Pancreas (tissue), 10 donors: ENCODE data around the gene HCST. TPM values are rescaled to one million over a fixed set of nuclear protein-coding genes. Genes with fewer than 3 reads are reported as not detected.
A peak's percentile ranks its signal among the peaks of the same experiment; 100 is the strongest.
"Not testable (repeated sequence)": the region's sequence is repeated elsewhere in the genome, so short reads cannot be mapped to it uniquely, and the experiment has no call there.

Source experiments
- ATAC-seq, 4 donors: fragments of 200-7000 bp; cut with Tn5 transposase; one replicate each; pipeline versions ENCODE4 v1.8.0 to v1.9.1; 2020; ENCODE audit warnings: mild to moderate bottlenecking in 4 of 4, moderate library complexity in 4 of 4
- DNase-seq, 6 donors: peaks; one replicate each; pipeline ENCODE4 v3.0.0-alpha.2; 2020
- FAIRE-seq: peaks from 2 replicates; lab custom pipeline; 2012; peaks lifted over from hg19 to GRCh38; lab: Jason Lieb, UNC
- H3K27ac ChIP-seq, 4 donors: fragments of 200-600 bp; sonication (generic); 1 replicate in 3 of 4; 2 replicates in 1 of 4; pipeline versions ENCODE4 v1.5.0 to v1.8.0; 2020
- H3K27me3 ChIP-seq, 4 donors: fragments of 200-600 bp; one replicate each; pipeline ENCODE4 v1.8.0; 2021
- H3K36me3 ChIP-seq, 3 donors: fragments of 200-600 bp; sonication (generic) in 1 of 3; one replicate each; pipeline versions ENCODE4 v1.5.0 to v1.8.0; 2020 to 2021
- H3K4me1 ChIP-seq, 3 donors: fragments of 200-600 bp; one replicate each; pipeline ENCODE4 v1.8.0; 2021
- H3K4me3 ChIP-seq, 4 donors: fragments of 200-600 bp; sonication (generic) in 2 of 4; one replicate each; pipeline versions ENCODE4 v1.5.0 to v1.8.0; 2020 to 2021
- H3K9me3 ChIP-seq, 4 donors: fragments of 200-600 bp; one replicate each; pipeline ENCODE4 v1.8.0; 2021
- CTCF ChIP-seq, 4 donors: fragments of 200-600 bp; sonication (generic) in 3 of 4; IDR thresholded peaks; one replicate each; pipeline versions ENCODE4 v1.5.0 to v1.8.0; 2021; ENCODE audit warnings: antibody characterized with exemption in 4 of 4
- WGBS, 2 donors: extraction: QIAGEN DNeasy Blood & Tissue Kit; methylation state at CpG; one replicate each; pipeline ENCODE4 v1.1.7; 2013; 5-methylcytosine and 5-hydroxymethylcytosine counted together
- intact Hi-C, 3 donors: fragments of 100-400 bp; cut with DNase I; formaldehyde crosslinking; loops; one replicate each; pipeline versions ENCODE4 v1.11.1 to v1.14.2; 2022
- polyA plus RNA-seq, 2 donors: library from polyadenylated mRNA; stranded (reverse); fragments of 200-250 nt; gene quantifications; one replicate each; pipeline ENCODE4 v1.2.3, GENCODE V29; 2013
- total RNA-seq, 6 donors: library from RNA; stranded (reverse); fragmentation: NEBNext Ultra II Directional in 4 of 6; extraction: Animal tissue kit (Norgen Biotek cat#: 25700) in 4 of 6; gene quantifications; one replicate each; pipeline versions ENCODE4 v1.2.1 to v1.2.4, GENCODE V29; 2021 to 2023
- donor health status: healthy with polysubstance abuse.
- donor health status: DM: no; HTN: no; CAD: no; lungs with moderate emphysema.
- donor health status: DM: no; HTN: no; CAD: no.
- donor health status: control.
- donor health status: control.
- donor health status: Bipolar disorder and iron deficiency.
- donor health status: DM: yes; HTN: yes; CAD: no.
- donor health status: DM: no; HTN: no; CAD: no.
- donor health status: DM: no; HTN: no; CAD: no.
- donor health status: DM: yes; HTN: yes; CAD: no.

Gene HCST
- total and polyA plus RNA-seq, 8 donors = 0.46 to 10.2 (median 2.2) TPM

DNA sequence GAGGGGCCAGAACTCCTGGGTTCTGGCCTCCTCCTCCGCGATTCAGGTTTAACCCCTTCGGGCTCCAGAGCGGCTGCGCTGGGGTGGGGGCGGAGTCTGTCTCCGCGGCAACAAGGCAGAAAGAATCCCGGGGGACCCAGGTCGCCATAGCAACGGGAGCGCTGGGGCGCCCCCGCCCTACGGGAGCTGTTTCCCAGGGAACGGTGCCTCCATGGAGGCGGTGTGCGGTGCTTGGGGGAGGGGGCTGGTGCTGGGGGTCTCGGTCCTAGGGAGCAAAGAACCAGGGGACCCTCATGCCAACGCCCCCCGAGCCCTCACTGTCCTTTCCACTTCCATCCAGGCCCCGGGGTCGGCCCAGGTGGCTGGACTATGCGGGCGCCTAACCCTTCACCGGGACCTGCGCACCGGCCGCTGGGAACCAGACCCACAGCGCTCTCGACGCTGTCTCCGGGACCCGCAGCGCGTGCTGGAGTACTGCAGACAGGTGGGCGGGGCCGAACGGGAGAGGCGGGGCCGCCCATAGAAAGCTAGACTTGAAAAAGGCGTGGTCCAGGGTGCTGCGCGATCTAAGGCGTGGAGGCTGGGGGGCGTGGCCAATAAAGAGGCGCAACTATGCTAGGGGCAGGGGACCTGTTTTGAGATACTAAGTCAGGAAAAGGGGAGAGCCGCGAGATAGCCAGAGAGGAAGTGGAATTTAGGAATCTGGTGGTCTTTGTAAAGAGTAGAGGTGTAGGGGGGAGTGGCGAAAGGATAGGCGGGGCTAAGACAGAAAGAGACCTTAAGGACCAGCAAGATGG is 32.8 kb upstream of the HCST start:
- Histone ChIP-seq H3K4me3 (peak overlapping the region in 3 of 4 donors; percentile 46 to 64 (median 52)), H3K27me3 (no peaks in the 10 kb centered on the region), H3K36me3 (no peaks in the 10 kb centered on the region), H3K27ac (peak overlapping the region in 1 of 4 donors; percentile 48), H3K4me1 (peaks cover 0 to 5% (median 0%) of the 10 kb centered on the region in 3 donors), H3K9me3 (no peaks in the 10 kb centered on the region)
- 2% methylated on average over 51 of the region's 51 CpGs for WGBS, 2 donors
- FAIRE-seq = no peak
- ATAC-seq = peak; percentile 73 to 85 (median 76)
- DNase-seq = peak; percentile 78 to 94 (median 86)
- TF ChIP-seq CTCF (IDR thresholded peaks at IDR 0.05) = no peak
- intact Hi-C loops = no loop called here

DNA sequence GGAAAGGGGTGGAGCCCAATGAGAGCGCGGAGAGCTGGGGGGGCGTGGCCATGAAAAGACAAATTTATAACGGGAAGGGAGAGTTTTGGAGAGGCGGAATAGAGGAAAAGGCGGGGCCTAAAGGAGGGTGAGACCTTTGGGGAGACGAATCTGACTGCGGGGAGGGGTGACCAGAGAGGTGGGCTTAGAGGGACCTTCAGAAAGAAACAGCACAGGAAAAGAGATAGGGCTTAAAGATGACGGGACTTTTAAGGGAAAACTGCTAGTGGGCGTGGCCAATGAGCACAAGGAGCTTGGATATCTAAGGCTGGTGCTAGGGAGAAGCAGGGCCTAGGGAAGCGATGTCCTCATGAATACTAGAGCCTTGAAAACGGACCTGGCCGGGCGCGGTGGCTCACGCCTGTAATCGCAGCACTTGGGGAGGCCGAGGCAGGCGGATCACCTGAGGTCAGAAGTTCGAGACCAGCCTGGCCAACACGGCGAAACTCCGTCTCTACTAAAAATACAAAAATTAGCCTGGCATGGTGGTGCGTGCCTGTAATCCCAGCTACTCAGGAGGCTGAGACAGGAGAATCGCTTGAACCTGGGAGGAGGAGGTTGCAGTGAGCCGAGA is 32.1 kb upstream of the HCST start:
- H3K27ac ChIP-seq, ATAC-seq, H3K9me3 ChIP-seq, H3K36me3 ChIP-seq, H3K4me1 ChIP-seq, intact Hi-C loops, H3K27me3 ChIP-seq, FAIRE-seq: not testable (repeated sequence)
- 61 to 65% methylated on average over 26 of the region's 26 CpGs for WGBS, 2 donors
- H3K4me3 ChIP-seq = peak overlapping the region in 1 of 4 donors; percentile 64
- DNase-seq = peak in 3 of 6 donors; percentile 22 to 55 (median 50)

DNA sequence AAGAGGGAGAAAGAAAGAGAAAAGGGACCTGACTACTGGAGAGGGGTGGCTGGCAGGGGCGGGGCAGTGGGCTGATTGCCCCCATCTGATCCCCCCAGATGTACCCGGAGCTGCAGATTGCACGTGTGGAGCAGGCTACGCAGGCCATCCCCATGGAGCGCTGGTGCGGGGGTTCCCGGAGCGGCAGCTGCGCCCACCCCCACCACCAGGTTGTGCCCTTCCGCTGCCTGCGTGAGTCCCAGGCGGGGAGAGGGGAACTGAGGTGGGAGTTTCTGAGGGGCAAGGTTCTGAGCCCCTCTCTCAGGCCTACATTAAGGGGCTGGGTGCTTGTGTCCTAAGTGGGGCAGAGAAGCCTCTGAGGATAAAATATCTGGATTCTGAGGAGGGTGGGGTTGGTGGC is 31.5 kb upstream of the HCST start:
- Histone ChIP-seq H3K4me1 (peaks cover 0 to 5% (median 0%) of the 10 kb centered on the region in 3 donors), H3K4me3 (no peak overlapping the region), H3K27ac (no peak overlapping the region), H3K27me3 (no peaks in the 10 kb centered on the region), H3K36me3 (no peaks in the 10 kb centered on the region), H3K9me3 (no peaks in the 10 kb centered on the region)
- no peak for DNase-seq
- 86% methylated on average over 12 of the region's 12 CpGs for WGBS, 2 donors
- no peak for ATAC-seq
- FAIRE-seq = no peak
- no peak for TF ChIP-seq CTCF (IDR thresholded peaks at IDR 0.05)
- intact Hi-C loops = no loop called here

- WGBS, 2 donors = 85 to 95% methylated on average over 12 of the region's 12 CpGs
- no peak overlapping the region for H3K4me3 ChIP-seq
- H3K36me3 ChIP-seq = no peaks in the 10 kb centered on the region
- no peaks in the 10 kb centered on the region for H3K9me3 ChIP-seq
- DNase-seq (no peak), ATAC-seq (no peak), FAIRE-seq (no peak)
- no peak for TF ChIP-seq CTCF (IDR thresholded peaks at IDR 0.05)
- intact Hi-C loops = no loop called here
- H3K27me3 ChIP-seq = no peaks in the 10 kb centered on the region
- peaks cover 0 to 5% (median 0%) of the 10 kb centered on the region in 3 donors for H3K4me1 ChIP-seq
- no peak overlapping the region for H3K27ac ChIP-seq
Observed at GRCh38 chr19:35871611-35872010, 30.7 kb upstream of the HCST start.

DNA sequence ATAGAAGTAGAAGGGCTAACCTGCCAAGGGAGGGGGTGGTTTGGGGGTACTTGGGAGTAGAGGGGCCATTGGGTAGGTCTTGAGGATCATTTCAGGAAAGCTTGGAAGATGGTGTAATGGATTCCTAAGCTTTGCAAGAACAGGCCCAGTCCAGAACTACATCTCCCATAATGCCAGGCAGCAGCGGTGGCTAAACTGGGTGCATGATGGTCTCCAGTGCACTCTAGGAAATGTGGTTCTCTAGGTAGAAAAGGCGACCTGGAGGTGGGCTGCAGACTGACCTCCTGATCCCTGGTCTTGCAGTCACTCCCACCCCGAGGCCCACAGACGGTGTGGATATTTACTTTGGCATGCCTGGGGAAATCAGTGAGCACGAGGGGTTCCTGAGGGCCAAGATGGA is 30.1 kb upstream of the HCST start:
- TF ChIP-seq CTCF (IDR thresholded peaks at IDR 0.05) = no peak
- no peaks in the 10 kb centered on the region for H3K27me3 ChIP-seq
- FAIRE-seq = no peak
- peaks cover 0 to 5% (median 0%) of the 10 kb centered on the region in 3 donors for H3K4me1 ChIP-seq
- no peak for ATAC-seq
- WGBS, 2 donors = 73 to 77% methylated on average over 5 of the region's 5 CpGs
- no peak overlapping the region for H3K4me3 ChIP-seq
- no peak for DNase-seq
- H3K9me3 ChIP-seq = no peaks in the 10 kb centered on the region
- H3K36me3 ChIP-seq = no peaks in the 10 kb centered on the region
- H3K27ac ChIP-seq = no peak overlapping the region
- intact Hi-C loops = no loop called here
